HK-2 (cell line): ENCODE measurements around the gene NRCAM.

ENCODE experiments used
- DNase-seq: peaks from one replicate; pipeline ENCODE4 v3.0.0-alpha.2; 2018; ENCODE audit not compliant: unreplicated experiment

NRCAM gene

GRCh38 chr7:108246227-108246837, 209.9 kb downstream of the NRCAM start:
- peak; percentile 86 for DNase-seq

- no peak for DNase-seq
Measured at GRCh38 chr7:108245523-108246226, 210.6 kb downstream of the NRCAM start.

GRCh38 chr7:108244110-108244509, 212.1 kb downstream of the NRCAM start:
- DNase-seq, result no peak

- DNase-seq, result no peak
Measured at GRCh38 chr7:108239501-108240225, 216.6 kb downstream of the NRCAM start.

- DNase-seq, result no peak
Measured at GRCh38 chr7:108236681-108237415, 219.4 kb downstream of the NRCAM start.

- no peak for DNase-seq
Measured at GRCh38 chr7:108235451-108236061, 220.7 kb downstream of the NRCAM start.

- DNase-seq, result no peak
Measured at GRCh38 chr7:108234971-108235450, 221.2 kb downstream of the NRCAM start.

- no peak for DNase-seq
Measured at GRCh38 chr7:108234281-108234680, 222.0 kb downstream of the NRCAM start.

- no peak for DNase-seq
Measured at GRCh38 chr7:108232076-108232475, 224.2 kb downstream of the NRCAM start.

- no peak for DNase-seq
Measured at GRCh38 chr7:108231221-108231620, 225.0 kb downstream of the NRCAM start.

- DNase-seq, result no peak
Measured at GRCh38 chr7:108227366-108227765, 228.9 kb downstream of the NRCAM start.

GRCh38 chr7:108226816-108227299, 229.4 kb downstream of the NRCAM start:
- peak; percentile 47 for DNase-seq

GRCh38 chr7:108225531-108226181, 230.6 kb downstream of the NRCAM start:
- no peak for DNase-seq

GRCh38 chr7:108224387-108224786, 231.8 kb downstream of the NRCAM start:
- no peak for DNase-seq

- DNase-seq, result peak; percentile 27
Measured at GRCh38 chr7:108222236-108222892, 233.9 kb downstream of the NRCAM start.

GRCh38 chr7:108211382-108212201, 244.6 kb downstream of the NRCAM start:
- DNase-seq, result peak; percentile 77

GRCh38 chr7:108210796-108211195, 245.4 kb downstream of the NRCAM start:
- DNase-seq, result no peak

- DNase-seq, result no peak
Measured at GRCh38 chr7:108205311-108205710, 250.9 kb downstream of the NRCAM start.

GRCh38 chr7:108204281-108204796, 251.9 kb downstream of the NRCAM start:
- DNase-seq, result no peak
